Measurements from ENCODE around the gene DRC1.

- TF ChIP-seq CTCF (IDR thresholded peaks at IDR 0.05; ENCODE audit: insufficient read depth, low read length), result no peak
- TF ChIP-seq, protein P1, sequence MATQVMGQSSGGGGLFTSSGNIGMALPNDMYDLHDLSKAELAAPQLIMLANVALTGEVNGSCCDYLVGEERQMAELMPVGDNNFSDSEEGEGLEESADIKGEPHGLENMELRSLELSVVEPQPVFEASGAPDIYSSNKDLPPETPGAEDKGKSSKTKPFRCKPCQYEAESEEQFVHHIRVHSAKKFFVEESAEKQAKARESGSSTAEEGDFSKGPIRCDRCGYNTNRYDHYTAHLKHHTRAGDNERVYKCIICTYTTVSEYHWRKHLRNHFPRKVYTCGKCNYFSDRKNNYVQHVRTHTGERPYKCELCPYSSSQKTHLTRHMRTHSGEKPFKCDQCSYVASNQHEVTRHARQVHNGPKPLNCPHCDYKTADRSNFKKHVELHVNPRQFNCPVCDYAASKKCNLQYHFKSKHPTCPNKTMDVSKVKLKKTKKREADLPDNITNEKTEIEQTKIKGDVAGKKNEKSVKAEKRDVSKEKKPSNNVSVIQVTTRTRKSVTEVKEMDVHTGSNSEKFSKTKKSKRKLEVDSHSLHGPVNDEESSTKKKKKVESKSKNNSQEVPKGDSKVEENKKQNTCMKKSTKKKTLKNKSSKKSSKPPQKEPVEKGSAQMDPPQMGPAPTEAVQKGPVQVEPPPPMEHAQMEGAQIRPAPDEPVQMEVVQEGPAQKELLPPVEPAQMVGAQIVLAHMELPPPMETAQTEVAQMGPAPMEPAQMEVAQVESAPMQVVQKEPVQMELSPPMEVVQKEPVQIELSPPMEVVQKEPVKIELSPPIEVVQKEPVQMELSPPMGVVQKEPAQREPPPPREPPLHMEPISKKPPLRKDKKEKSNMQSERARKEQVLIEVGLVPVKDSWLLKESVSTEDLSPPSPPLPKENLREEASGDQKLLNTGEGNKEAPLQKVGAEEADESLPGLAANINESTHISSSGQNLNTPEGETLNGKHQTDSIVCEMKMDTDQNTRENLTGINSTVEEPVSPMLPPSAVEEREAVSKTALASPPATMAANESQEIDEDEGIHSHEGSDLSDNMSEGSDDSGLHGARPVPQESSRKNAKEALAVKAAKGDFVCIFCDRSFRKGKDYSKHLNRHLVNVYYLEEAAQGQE (IDR thresholded peaks at IDR 0.05; ENCODE audit: insufficient replicate concordance, low read depth), result no peak
- no peak for TF ChIP-seq POLR2AphosphoS5 (IDR thresholded peaks at IDR 0.05; ENCODE audit: low read depth)
- TF ChIP-seq GABPA (IDR thresholded peaks at IDR 0.05; ENCODE audit: low read depth), result no peak
These were observed at the start of gene DRC1 for GRCh38 chr2:26401739-26402541.

Measured in HL-60 (cell line).